ENCODE data around the gene TMEM132A. TPM values are rescaled to one million over a fixed set of nuclear protein-coding genes. Genes with fewer than 3 reads are reported as not detected.
"Not testable (repeated sequence)": the region's sequence is repeated elsewhere in the genome, so short reads cannot be mapped to it uniquely, and the experiment has no call there.

The TMEM132A gene
- polyA plus RNA-seq, 2 donors: 8.1 to 37.4 TPM

DNA sequence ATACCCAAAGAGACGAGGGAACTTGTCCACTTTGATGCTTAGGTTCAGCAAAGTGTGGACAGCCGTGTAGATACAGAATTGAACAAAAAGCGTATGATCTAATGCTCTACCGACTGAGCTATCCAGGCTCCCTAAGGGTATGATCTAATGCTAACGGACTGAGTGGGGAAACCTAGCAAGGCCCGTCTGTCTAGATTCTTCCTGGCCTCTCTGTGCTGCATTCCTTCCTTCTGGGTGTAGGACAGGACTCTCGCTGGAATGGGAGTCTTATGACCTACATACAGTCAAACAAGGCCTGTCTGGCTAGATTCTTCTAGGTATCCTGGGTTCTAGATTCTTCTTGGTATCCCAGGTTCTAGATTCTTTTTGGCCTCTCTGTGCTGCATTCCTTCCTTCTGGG, 36.1 kb downstream of the TMEM132A start:
- Histone ChIP-seq H3K4me1 (ENCODE audit: control insufficient read depth in 2 of 2, insufficient read depth in 2 of 2, low read length in 1 of 2) (peaks cover 0 to 2% of the 10 kb centered on the region in 2 donors), H3K27ac (ENCODE audit: low read depth in 2 of 2, low read length in 1 of 2) (no peak overlapping the region), H3K9me3 (ENCODE audit: control insufficient read depth in 2 of 2, insufficient read depth in 1 of 2, low read depth in 1 of 2, low read length in 1 of 2) (no peaks in the 10 kb centered on the region), H3K36me3 (ENCODE audit: control insufficient read depth in 2 of 2, insufficient read depth in 2 of 2, low read length in 1 of 2) (no peaks in the 10 kb centered on the region), H3K27me3 (ENCODE audit: control insufficient read depth in 1 of 2, insufficient read depth in 2 of 2, low read length in 2 of 2) (no peaks in the 10 kb centered on the region), H3K4me3 (ENCODE audit: low read depth in 1 of 2, low read length in 2 of 2) (no peak overlapping the region)
- 87 to 90% methylated on average over 7 of the region's 7 CpGs for WGBS, 2 donors

DNA sequence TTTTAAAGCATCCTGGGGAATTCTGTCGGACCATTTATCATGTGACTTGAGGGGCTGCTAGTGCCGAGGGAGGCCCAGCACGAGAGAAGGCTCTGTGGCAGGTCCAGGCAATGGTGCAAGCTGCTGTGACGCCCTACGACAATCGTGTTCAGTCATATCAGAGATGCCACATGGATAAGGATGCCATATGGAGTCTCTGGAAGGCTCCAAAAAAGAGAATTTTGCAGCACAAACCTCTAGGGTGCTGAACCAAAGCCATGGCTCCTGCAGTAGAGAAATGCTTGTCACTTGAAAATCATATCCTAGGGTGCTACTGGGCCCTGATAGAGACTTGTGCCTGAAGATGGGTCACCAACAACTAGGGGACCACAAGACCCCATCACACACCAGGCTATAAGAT, 40.5 kb downstream of the TMEM132A start:
- Histone ChIP-seq H3K36me3 (ENCODE audit: control insufficient read depth in 2 of 2, insufficient read depth in 2 of 2, low read length in 1 of 2) (no peaks in the 10 kb centered on the region), H3K27ac (ENCODE audit: low read depth in 2 of 2, low read length in 1 of 2) (no peak overlapping the region), H3K4me3 (ENCODE audit: low read depth in 1 of 2, low read length in 2 of 2) (no peak overlapping the region), H3K4me1 (ENCODE audit: control insufficient read depth in 2 of 2, insufficient read depth in 2 of 2, low read length in 1 of 2) (no peaks in the 10 kb centered on the region), H3K9me3 (ENCODE audit: control insufficient read depth in 2 of 2, insufficient read depth in 1 of 2, low read depth in 1 of 2, low read length in 1 of 2) (no peaks in the 10 kb centered on the region), H3K27me3 (ENCODE audit: control insufficient read depth in 1 of 2, insufficient read depth in 2 of 2, low read length in 2 of 2) (no peaks in the 10 kb centered on the region)
- 79 to 84% methylated on average over 6 of the region's 6 CpGs for WGBS, 2 donors

- H3K36me3 ChIP-seq (ENCODE audit: control insufficient read depth in 2 of 2, insufficient read depth in 2 of 2, low read length in 1 of 2): no peaks in the 10 kb centered on the region
- no peak overlapping the region for H3K27ac ChIP-seq (ENCODE audit: low read depth in 2 of 2, low read length in 1 of 2)
- no peaks in the 10 kb centered on the region for H3K4me1 ChIP-seq (ENCODE audit: control insufficient read depth in 2 of 2, insufficient read depth in 2 of 2, low read length in 1 of 2)
- 82% methylated on average over 4 of the region's 4 CpGs for WGBS, 2 donors
- no peaks in the 10 kb centered on the region for H3K9me3 ChIP-seq (ENCODE audit: control insufficient read depth in 2 of 2, insufficient read depth in 1 of 2, low read depth in 1 of 2, low read length in 1 of 2)
- no peaks in the 10 kb centered on the region for H3K27me3 ChIP-seq (ENCODE audit: control insufficient read depth in 1 of 2, insufficient read depth in 2 of 2, low read length in 2 of 2)
- no peak overlapping the region for H3K4me3 ChIP-seq (ENCODE audit: low read depth in 1 of 2, low read length in 2 of 2)
Observed at GRCh38 chr11:60966890-60967289, 42.6 kb downstream of the TMEM132A start.

DNA sequence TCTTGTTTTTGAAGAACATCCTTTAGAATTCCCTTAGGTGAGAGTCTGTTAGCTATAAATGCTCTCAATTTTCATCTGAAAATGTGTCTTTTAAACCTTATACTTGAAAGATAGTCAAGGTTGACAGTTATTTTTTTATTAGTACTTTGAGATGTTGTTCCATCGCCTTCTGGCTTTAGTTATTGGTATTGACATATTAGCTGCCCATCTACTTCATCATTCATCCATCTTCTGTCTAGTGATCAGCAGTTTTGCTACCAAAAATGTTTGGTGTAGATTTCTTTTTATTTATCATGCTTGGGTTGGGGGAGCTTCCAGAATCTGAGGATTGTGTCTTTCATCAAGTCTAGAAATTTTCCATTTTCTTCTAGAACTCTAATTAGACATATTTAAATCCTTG, 44.0 kb downstream of the TMEM132A start:
- Histone ChIP-seq H3K36me3 (ENCODE audit: control insufficient read depth in 2 of 2, insufficient read depth in 2 of 2, low read length in 1 of 2) (no peaks in the 10 kb centered on the region), H3K9me3 (ENCODE audit: control insufficient read depth in 2 of 2, insufficient read depth in 1 of 2, low read depth in 1 of 2, low read length in 1 of 2) (no peaks in the 10 kb centered on the region), H3K27me3 (ENCODE audit: control insufficient read depth in 1 of 2, insufficient read depth in 2 of 2, low read length in 2 of 2) (no peaks in the 10 kb centered on the region), H3K27ac (ENCODE audit: low read depth in 2 of 2, low read length in 1 of 2) (no peak overlapping the region), H3K4me1 (ENCODE audit: control insufficient read depth in 2 of 2, insufficient read depth in 2 of 2, low read length in 1 of 2) (no peaks in the 10 kb centered on the region), H3K4me3 (ENCODE audit: low read depth in 1 of 2, low read length in 2 of 2) (no peak overlapping the region)
- 51 to 89% methylated on average over 1 of the region's 1 CpG for WGBS, 2 donors

DNA sequence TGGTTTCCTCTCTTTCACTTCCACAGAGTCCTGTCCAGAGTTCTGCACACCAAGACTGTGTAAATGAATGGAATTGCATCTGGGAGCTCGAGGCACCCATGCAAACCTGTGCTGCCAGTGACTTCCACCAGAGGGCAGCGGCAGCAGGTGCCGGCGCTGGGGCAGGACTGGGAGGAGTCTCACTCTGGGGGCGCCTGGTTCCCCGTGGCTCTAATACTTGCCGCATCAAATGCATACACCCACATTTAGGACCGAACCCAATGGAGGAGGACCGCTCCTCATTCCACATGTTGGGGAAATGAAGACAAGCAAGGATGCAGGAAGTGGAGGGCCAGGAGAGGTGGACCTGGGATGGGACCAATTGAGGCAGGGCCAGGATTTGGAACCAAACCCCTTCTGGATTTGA, 46.1 kb downstream of the TMEM132A start:
- 19 to 26% methylated on average over 9 of the region's 9 CpGs for WGBS, 2 donors

DNA sequence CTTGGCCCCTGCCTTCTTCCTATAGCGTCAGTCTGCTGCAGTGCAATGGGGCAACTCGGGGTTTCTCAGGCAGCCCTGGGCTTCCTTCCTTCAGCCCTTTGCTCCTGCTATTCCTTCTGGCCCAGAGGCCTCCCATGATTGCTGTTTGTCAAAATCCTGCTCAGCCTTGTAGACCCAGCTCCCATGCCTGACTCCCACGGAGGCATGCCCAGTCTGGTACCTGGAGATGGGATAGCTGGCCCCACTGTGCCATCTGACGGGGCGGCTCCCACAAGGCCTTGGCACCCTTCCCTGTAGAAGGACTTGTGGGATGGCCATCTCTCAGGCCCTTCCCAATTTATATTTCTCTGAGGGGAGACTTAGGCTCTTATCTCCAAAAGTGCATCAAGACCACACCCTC, 46.6 kb downstream of the TMEM132A start:
- Histone ChIP-seq H3K27me3 (ENCODE audit: control insufficient read depth in 1 of 2, insufficient read depth in 2 of 2, low read length in 2 of 2) (no peaks in the 10 kb centered on the region), H3K4me1 (ENCODE audit: control insufficient read depth in 2 of 2, insufficient read depth in 2 of 2, low read length in 1 of 2) (no peaks in the 10 kb centered on the region), H3K9me3 (ENCODE audit: control insufficient read depth in 2 of 2, insufficient read depth in 1 of 2, low read depth in 1 of 2, low read length in 1 of 2) (no peaks in the 10 kb centered on the region), H3K36me3 (ENCODE audit: control insufficient read depth in 2 of 2, insufficient read depth in 2 of 2, low read length in 1 of 2) (no peaks in the 10 kb centered on the region), H3K27ac (ENCODE audit: low read depth in 2 of 2, low read length in 1 of 2) (no peak overlapping the region), H3K4me3 (ENCODE audit: low read depth in 1 of 2, low read length in 2 of 2) (no peak overlapping the region)
- 69 to 75% methylated on average over 5 of the region's 5 CpGs for whole genome bisulfite sequencing, 2 donors

More for the DNA sequence above, 46.1 kb downstream of the TMEM132A start:
- Histone ChIP-seq H3K9me3 (ENCODE audit: control insufficient read depth in 2 of 2, insufficient read depth in 1 of 2, low read depth in 1 of 2, low read length in 1 of 2) (no peaks in the 10 kb centered on the region), H3K4me3 (ENCODE audit: low read depth in 1 of 2, low read length in 2 of 2) (no peak overlapping the region), H3K4me1 (ENCODE audit: control insufficient read depth in 2 of 2, insufficient read depth in 2 of 2, low read length in 1 of 2) (no peaks in the 10 kb centered on the region), H3K36me3 (ENCODE audit: control insufficient read depth in 2 of 2, insufficient read depth in 2 of 2, low read length in 1 of 2) (no peaks in the 10 kb centered on the region), H3K27me3 (ENCODE audit: control insufficient read depth in 1 of 2, insufficient read depth in 2 of 2, low read length in 2 of 2) (no peaks in the 10 kb centered on the region), H3K27ac (ENCODE audit: low read depth in 2 of 2, low read length in 1 of 2) (no peak overlapping the region)

GRCh38 chr11:60971520-60971919, 47.3 kb downstream of the TMEM132A start, which contains the start of gene CD6:
CD6 (plus strand) TSS chr11:60971680; CDS start chr11:60971866, 186 bp downstream.
- H3K27me3 ChIP-seq (ENCODE audit: control insufficient read depth in 1 of 2, insufficient read depth in 2 of 2, low read length in 2 of 2): no peaks in the 10 kb centered on the region
- H3K27ac ChIP-seq (ENCODE audit: low read depth in 2 of 2, low read length in 1 of 2): peak within 1 kb of the TSS in 1 of 2 donors; percentile 40
- 67 to 78% methylated on average over 16 of the region's 16 CpGs for WGBS, 2 donors
- H3K36me3 ChIP-seq (ENCODE audit: control insufficient read depth in 2 of 2, insufficient read depth in 2 of 2, low read length in 1 of 2): no peaks in the 10 kb centered on the region
- no peaks in the 10 kb centered on the region for H3K9me3 ChIP-seq (ENCODE audit: control insufficient read depth in 2 of 2, insufficient read depth in 1 of 2, low read depth in 1 of 2, low read length in 1 of 2)
- no peaks in the 10 kb centered on the region for H3K4me1 ChIP-seq (ENCODE audit: control insufficient read depth in 2 of 2, insufficient read depth in 2 of 2, low read length in 1 of 2)
- H3K4me3 ChIP-seq (ENCODE audit: low read depth in 1 of 2, low read length in 2 of 2): peak within 1 kb of the TSS; percentile 5 to 38

DNA sequence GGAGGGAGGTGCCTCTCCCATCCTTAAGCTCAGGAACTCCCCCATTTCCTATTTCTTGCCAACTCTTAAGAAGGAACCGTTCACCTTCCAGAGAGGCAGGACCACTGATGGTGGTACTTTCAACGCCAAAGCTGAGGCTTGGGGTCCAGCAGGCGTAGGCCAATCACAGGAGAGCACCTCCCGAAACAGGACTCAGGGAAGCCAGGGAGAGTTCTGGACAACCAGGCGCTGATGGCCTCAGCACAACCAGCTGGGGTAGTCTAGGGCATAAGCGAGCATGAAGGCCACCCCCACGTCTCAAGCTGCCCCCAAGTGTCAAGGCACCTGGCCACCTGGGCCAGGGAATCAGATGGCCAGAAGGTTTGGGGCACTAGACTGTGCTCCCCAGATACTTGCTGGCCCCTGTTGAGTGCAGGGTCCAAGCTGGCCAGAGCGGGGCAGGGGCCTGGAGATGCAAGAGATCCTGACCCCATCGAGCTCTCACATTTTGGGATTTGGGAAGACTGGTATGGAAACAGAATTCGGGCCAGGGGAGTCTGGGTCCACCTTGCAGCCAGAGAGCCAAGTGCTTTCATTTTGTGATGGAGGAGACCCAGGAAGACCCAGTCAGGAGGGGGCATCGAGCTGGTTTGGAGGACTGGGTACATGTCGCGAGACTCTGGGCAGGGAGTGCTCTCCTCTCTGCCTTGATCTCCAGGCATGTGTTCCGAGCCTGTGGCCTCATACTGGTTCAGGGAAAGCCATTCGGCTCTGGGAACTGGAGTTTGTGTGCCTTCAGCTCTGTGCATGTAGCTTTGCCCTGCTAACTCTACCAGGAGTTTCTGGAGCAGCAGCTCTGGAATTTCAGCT, 48.1 kb downstream of the TMEM132A start:
- Histone ChIP-seq H3K9me3 (ENCODE audit: control insufficient read depth in 2 of 2, insufficient read depth in 1 of 2, low read depth in 1 of 2, low read length in 1 of 2) (no peaks in the 10 kb centered on the region), H3K27ac (ENCODE audit: low read depth in 2 of 2, low read length in 1 of 2) (peak overlapping the region in 1 of 2 donors; percentile 40), H3K27me3 (ENCODE audit: control insufficient read depth in 1 of 2, insufficient read depth in 2 of 2, low read length in 2 of 2) (no peaks in the 10 kb centered on the region), H3K36me3 (ENCODE audit: control insufficient read depth in 2 of 2, insufficient read depth in 2 of 2, low read length in 1 of 2) (no peaks in the 10 kb centered on the region), H3K4me3 (ENCODE audit: low read depth in 1 of 2, low read length in 2 of 2) (peak overlapping the region; percentile 5 to 38), H3K4me1 (ENCODE audit: control insufficient read depth in 2 of 2, insufficient read depth in 2 of 2, low read length in 1 of 2) (no peaks in the 10 kb centered on the region)
- 81 to 83% methylated on average over 15 of the region's 15 CpGs for WGBS, 2 donors

DNA sequence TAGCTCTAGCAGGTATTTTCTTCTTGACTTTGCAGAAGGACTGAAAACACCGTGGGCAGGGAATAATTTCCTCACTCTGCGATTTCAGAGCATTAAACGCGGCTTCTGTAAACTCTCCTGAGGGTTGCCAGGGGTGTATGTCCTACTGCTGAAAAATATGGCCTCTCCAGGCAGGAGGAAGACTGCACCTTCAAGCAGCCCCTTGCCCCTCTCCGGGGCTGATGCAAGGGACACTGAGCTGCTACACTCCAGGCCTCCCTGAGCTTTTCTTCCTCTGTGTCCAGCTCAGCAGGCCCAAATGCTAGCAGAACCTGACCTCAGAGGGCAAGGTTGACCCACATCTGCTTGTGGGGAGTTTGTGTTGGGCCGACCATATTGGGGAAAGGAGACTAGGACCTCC, 49.4 kb downstream of the TMEM132A start:
- no peaks in the 10 kb centered on the region for H3K9me3 ChIP-seq (ENCODE audit: control insufficient read depth in 2 of 2, insufficient read depth in 1 of 2, low read depth in 1 of 2, low read length in 1 of 2)
- H3K4me1 ChIP-seq (ENCODE audit: control insufficient read depth in 2 of 2, insufficient read depth in 2 of 2, low read length in 1 of 2): no peaks in the 10 kb centered on the region
- peak overlapping the region in 1 of 2 donors; percentile 9 for H3K4me3 ChIP-seq (ENCODE audit: low read depth in 1 of 2, low read length in 2 of 2)
- no peaks in the 10 kb centered on the region for H3K36me3 ChIP-seq (ENCODE audit: control insufficient read depth in 2 of 2, insufficient read depth in 2 of 2, low read length in 1 of 2)
- H3K27ac ChIP-seq (ENCODE audit: low read depth in 2 of 2, low read length in 1 of 2): no peak overlapping the region
- H3K27me3 ChIP-seq (ENCODE audit: control insufficient read depth in 1 of 2, insufficient read depth in 2 of 2, low read length in 2 of 2): no peaks in the 10 kb centered on the region
- 73 to 83% methylated on average over 6 of the region's 6 CpGs for whole genome bisulfite sequencing, 2 donors

DNA sequence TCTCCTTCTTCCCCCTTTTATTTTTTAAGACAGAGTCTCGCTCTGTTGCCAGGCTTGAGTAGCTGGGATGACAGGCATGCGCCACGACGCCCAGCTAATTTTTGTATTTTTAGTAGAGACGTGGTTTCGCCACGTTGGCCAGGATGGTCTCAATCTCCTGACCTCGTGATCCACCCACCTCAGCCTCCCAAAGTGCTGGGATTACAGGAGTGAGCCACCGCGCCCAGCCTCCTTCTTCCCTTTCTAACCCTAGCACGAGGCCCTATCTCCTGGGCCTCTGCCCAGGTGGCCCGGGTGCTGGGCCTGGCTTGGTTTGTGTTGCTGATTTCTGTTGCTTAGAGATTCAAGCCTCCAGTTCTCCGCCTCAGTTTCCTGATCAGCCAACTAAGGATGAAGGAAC, 50.1 kb downstream of the TMEM132A start:
- peak overlapping the region in 1 of 2 donors; percentile 8 for H3K4me3 ChIP-seq (ENCODE audit: low read depth in 1 of 2, low read length in 2 of 2)
- H3K36me3 ChIP-seq (ENCODE audit: control insufficient read depth in 2 of 2, insufficient read depth in 2 of 2, low read length in 1 of 2); H3K27me3 ChIP-seq (ENCODE audit: control insufficient read depth in 1 of 2, insufficient read depth in 2 of 2, low read length in 2 of 2); H3K9me3 ChIP-seq (ENCODE audit: control insufficient read depth in 2 of 2, insufficient read depth in 1 of 2, low read depth in 1 of 2, low read length in 1 of 2); H3K27ac ChIP-seq (ENCODE audit: low read depth in 2 of 2, low read length in 1 of 2); H3K4me1 ChIP-seq (ENCODE audit: control insufficient read depth in 2 of 2, insufficient read depth in 2 of 2, low read length in 1 of 2): not testable (repeated sequence)
- WGBS, 2 donors: 67 to 71% methylated on average over 13 of the region's 13 CpGs
